ENCODE results near the gene ASF1A. TPM values are rescaled to one million over a fixed set of nuclear protein-coding genes. Genes with fewer than 3 reads are reported as not detected.

The ASF1A gene
- polyA plus RNA-seq, 1 of the 3 experiments (the other 2 are of a cell fraction) = 5.4 TPM

DNA sequence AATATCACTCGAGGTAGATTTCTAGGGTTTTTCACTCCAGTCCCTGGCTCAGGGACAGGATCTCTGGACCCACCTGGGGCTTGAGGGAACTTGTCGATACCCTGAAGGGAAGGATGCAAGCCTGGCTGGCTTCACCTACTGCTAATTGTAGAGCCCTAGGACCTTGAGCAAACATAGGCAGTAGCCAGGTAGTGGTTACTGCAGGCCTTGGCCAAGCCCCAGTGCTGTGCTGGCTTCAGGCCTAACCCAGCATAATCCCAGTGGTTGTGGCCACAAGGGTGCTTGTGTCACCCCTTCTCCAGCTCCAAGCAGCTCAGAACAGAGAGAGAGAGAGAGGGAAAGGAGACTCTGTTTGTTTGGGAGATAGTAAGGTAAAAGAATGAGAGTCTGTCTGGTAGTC is 46.8 kb downstream of the ASF1A start (continued):
- TF ChIP-seq YY1 (IDR thresholded peaks at IDR 0.05; ENCODE audit: low read depth) (no peak), MEF2A (IDR thresholded peaks at IDR 0.05; ENCODE audit: borderline replicate concordance, low read depth) (no peak), EZH2phosphoT487 (IDR thresholded peaks at IDR 0.05; ENCODE audit: borderline replicate concordance, low read depth) (no peak), FOXJ3 (CRISPR knock-in tag; IDR thresholded peaks at IDR 0.05) (no peak), TCF12 (IDR thresholded peaks at IDR 0.05) (no peak)

GRCh38 chr6:118945217-118945616 is 51.3 kb downstream of the ASF1A start:
- Histone ChIP-seq H3K4me2 (no peak overlapping the region), H3K9me3 (no peaks in the 10 kb centered on the region), H3K9ac (no peak overlapping the region), H3K79me2 (ENCODE audit: insufficient read depth) (no peaks in the 10 kb centered on the region), H3K27ac (ENCODE audit: low read depth in 2 of 2, low read length in 1 of 2) (no peak overlapping the region), H4K20me1 (ENCODE audit: insufficient read depth) (no peaks in the 10 kb centered on the region), H3K27me3 (ENCODE audit: insufficient read depth) (no peaks in the 10 kb centered on the region), H3K4me3 (ENCODE audit: low read depth in 2 of 2, low read length in 1 of 2) (no peak overlapping the region), H3K9me2 (no peaks in the 10 kb centered on the region), H2AFZ (ENCODE audit: low read depth) (no peak overlapping the region), H3F3A (replicated peaks; ENCODE audit: insufficient read depth) (no peaks in the 10 kb centered on the region), H3K36me3 (replicated peaks in 1 of 2; ENCODE audit: control insufficient read depth in 1 of 2, insufficient read depth in 2 of 2, low read length in 1 of 2) (no peaks in the 10 kb centered on the region), H3K4me1 (ENCODE audit: control insufficient read depth in 1 of 2, insufficient read depth in 2 of 2, low read depth in 1 of 2, low read length in 1 of 2) (no peaks in the 10 kb centered on the region)
- no peak for DNase-seq
- no peak for TF ChIP-seq RCOR1 (IDR thresholded peaks at IDR 0.05; ENCODE audit: low read length)
- TF ChIP-seq CHD2 (IDR thresholded peaks at IDR 0.05; ENCODE audit: low read length, partially characterized antibody) = no peak
- no peak for TF ChIP-seq GATA2 (CRISPR knock-in tag; IDR thresholded peaks at IDR 0.05)
- no peak for TF ChIP-seq TAF1 (IDR thresholded peaks at IDR 0.05; ENCODE audit: borderline replicate concordance, low read depth, low read length)
- TF ChIP-seq MXI1 (IDR thresholded peaks at IDR 0.05; ENCODE audit: low read depth, low read length) = no peak
- no peak for TF ChIP-seq RXRA (IDR thresholded peaks at IDR 0.05; ENCODE audit: borderline replicate concordance, low read depth)
- ChIA-PET CTCF (interaction anchor here (0.8 kb wide), 1 partner anchor 185 kb away, joined by 3 read pairs; no protein-coding TSS in a partner anchor), POLR2A (no interaction called here)

- Histone ChIP-seq H3K4me2 (no peak overlapping the region), H3K27me3 (ENCODE audit: insufficient read depth) (no peaks in the 10 kb centered on the region), H4K20me1 (ENCODE audit: insufficient read depth) (no peaks in the 10 kb centered on the region), H3K36me3 (replicated peaks in 1 of 2; ENCODE audit: control insufficient read depth in 1 of 2, insufficient read depth in 2 of 2, low read length in 1 of 2) (no peaks in the 10 kb centered on the region), H3K4me1 (ENCODE audit: control insufficient read depth in 1 of 2, insufficient read depth in 2 of 2, low read depth in 1 of 2, low read length in 1 of 2) (no peaks in the 10 kb centered on the region), H3K9ac (no peak overlapping the region), H2AFZ (ENCODE audit: low read depth) (no peak overlapping the region), H3F3A (replicated peaks; ENCODE audit: insufficient read depth) (no peaks in the 10 kb centered on the region), H3K79me2 (ENCODE audit: insufficient read depth) (no peaks in the 10 kb centered on the region), H3K4me3 (ENCODE audit: low read depth in 2 of 2, low read length in 1 of 2) (no peak overlapping the region), H3K27ac (ENCODE audit: low read depth in 2 of 2, low read length in 1 of 2) (no peak overlapping the region), H3K9me2 (no peaks in the 10 kb centered on the region), H3K9me3 (no peaks in the 10 kb centered on the region)
- WGBS (ENCODE audit: low lambda C conversion rate) = 75% methylated on average over 2 of the region's 2 CpGs
- no peak for DNase-seq
- ChIA-PET POLR2A (no interaction called here), CTCF (no interaction called here)
- no peak for TF ChIP-seq GATA2 (CRISPR knock-in tag; IDR thresholded peaks at IDR 0.05)
- no peak for TF ChIP-seq GABPA (IDR thresholded peaks at IDR 0.05; ENCODE audit: low read depth)
- TF ChIP-seq SMC3 (IDR thresholded peaks at IDR 0.05; ENCODE audit: low read depth, low read length) = no peak
- no peak for TF ChIP-seq NFIC (IDR thresholded peaks at IDR 0.05; ENCODE audit: borderline replicate concordance)
- TF ChIP-seq ELF1 (IDR thresholded peaks at IDR 0.05) = no peak
- TF ChIP-seq POLR2AphosphoS5 (IDR thresholded peaks at IDR 0.05; ENCODE audit: low read depth, low read length) = no peak
- no peak for TF ChIP-seq USF2 (IDR thresholded peaks at IDR 0.05; ENCODE audit: borderline replicate concordance, low read depth, low read length)
- no peak for TF ChIP-seq RAD21 (IDR thresholded peaks at IDR 0.05; ENCODE audit: low read length)
- no peak for TF ChIP-seq TCF12 (IDR thresholded peaks at IDR 0.05)
- TF ChIP-seq PBX3 (IDR thresholded peaks at IDR 0.05) = no peak
- TF ChIP-seq USF1 (IDR thresholded peaks at IDR 0.05; ENCODE audit: borderline replicate concordance, low read depth) = no peak
- TF ChIP-seq TEAD4 (IDR thresholded peaks at IDR 0.05; ENCODE audit: borderline replicate concordance, insufficient read depth) = no peak
- no peak for TF ChIP-seq ZBTB33 (IDR thresholded peaks at IDR 0.05; ENCODE audit: borderline replicate concordance, low read depth)
- TF ChIP-seq FOXM1 (IDR thresholded peaks at IDR 0.05; ENCODE audit: low read depth) = no peak
- TF ChIP-seq CHD2 (IDR thresholded peaks at IDR 0.05; ENCODE audit: low read length, partially characterized antibody) = no peak
- TF ChIP-seq RFX5 (IDR thresholded peaks at IDR 0.05; ENCODE audit: low read length) = no peak
- TF ChIP-seq TAF1 (IDR thresholded peaks at IDR 0.05; ENCODE audit: borderline replicate concordance, low read depth, low read length) = no peak
- no peak for TF ChIP-seq EP300 (IDR thresholded peaks at IDR 0.05; ENCODE audit: borderline replicate concordance in 1 of 2, low read depth in 1 of 2, low read length in 1 of 2)
Measured at GRCh38 chr6:118952683-118953082, 58.7 kb downstream of the ASF1A start.
